Activated CD4-positive, alpha-beta T cell treated with anti-CD3 and anti-CD28 coated beads for 48 hours (primary cell): ENCODE results near the gene PRKD1.
"Not testable (repeated sequence)": the region's sequence is repeated elsewhere in the genome, so short reads cannot be mapped to it uniquely, and the experiment has no call there.

Experiments used
- DNase-seq: peaks from one replicate; pipeline ENCODE4 v3.0.0-alpha.2; 2020

Gene PRKD1

GRCh38 chr14:29900609-29901350, 26.9 kb downstream of the PRKD1 start:
- no peak for DNase-seq

GRCh38 chr14:29898470-29898869, 29.2 kb downstream of the PRKD1 start:
- DNase-seq: no peak

GRCh38 chr14:29897181-29897580, 30.5 kb downstream of the PRKD1 start:
- DNase-seq: no peak

- DNase-seq: no peak
Observed at GRCh38 chr14:29896354-29896821, 31.3 kb downstream of the PRKD1 start.

- no peak for DNase-seq
Observed at GRCh38 chr14:29895591-29896083, 32.0 kb downstream of the PRKD1 start.

- no peak for DNase-seq
Observed at GRCh38 chr14:29893989-29894388, 33.7 kb downstream of the PRKD1 start.

GRCh38 chr14:29892327-29892726, 35.3 kb downstream of the PRKD1 start:
- DNase-seq: no peak

GRCh38 chr14:29885988-29886387, 41.7 kb downstream of the PRKD1 start:
- no peak for DNase-seq

- DNase-seq: no peak
Observed at GRCh38 chr14:29868000-29868399, 59.6 kb downstream of the PRKD1 start.

- DNase-seq: no peak
Observed at GRCh38 chr14:29865299-29865698, 62.3 kb downstream of the PRKD1 start.

GRCh38 chr14:29861996-29862395, 65.7 kb downstream of the PRKD1 start:
- DNase-seq: no peak

GRCh38 chr14:29858299-29858698, 69.3 kb downstream of the PRKD1 start:
- DNase-seq: no peak

- no peak for DNase-seq
Observed at GRCh38 chr14:29857551-29857950, 70.1 kb downstream of the PRKD1 start.

GRCh38 chr14:29856516-29856915, 71.1 kb downstream of the PRKD1 start:
- DNase-seq: no peak

GRCh38 chr14:29853691-29854090, 74.0 kb downstream of the PRKD1 start:
- DNase-seq: not testable (repeated sequence)

GRCh38 chr14:29853272-29853671, 74.4 kb downstream of the PRKD1 start:
- no peak for DNase-seq

GRCh38 chr14:29851397-29851796, 76.2 kb downstream of the PRKD1 start:
- DNase-seq: no peak

- no peak for DNase-seq
Observed at GRCh38 chr14:29847056-29847380, 80.6 kb downstream of the PRKD1 start.

- DNase-seq: no peak
Observed at GRCh38 chr14:29846339-29847055, 81.2 kb downstream of the PRKD1 start.

GRCh38 chr14:29843981-29844380, 83.7 kb downstream of the PRKD1 start:
- DNase-seq: no peak

- DNase-seq: no peak
Observed at GRCh38 chr14:29842228-29842627, 85.4 kb downstream of the PRKD1 start.

- not testable (repeated sequence) for DNase-seq
Observed at GRCh38 chr14:29840369-29840892, 87.2 kb downstream of the PRKD1 start.

GRCh38 chr14:29839691-29840090, 88.0 kb downstream of the PRKD1 start:
- not testable (repeated sequence) for DNase-seq

GRCh38 chr14:29838752-29839151, 88.9 kb downstream of the PRKD1 start:
- DNase-seq: no peak
